GM12892 (cell line): ENCODE results near the gene MTTP.

Experiments
- POLR2A ChIP-seq: IDR thresholded peaks from 2 replicates; pipeline ENCODE4 v1.6.1; 2011; ENCODE audit warnings: low read depth, low read length, control low read depth
- POLR2AphosphoS5 ChIP-seq: IDR thresholded peaks from 2 replicates; pipeline ENCODE4 v1.6.1; 2011; ENCODE audit warnings: low read depth, low read length, control low read depth
- TAF1 ChIP-seq: IDR thresholded peaks from 2 replicates; pipeline ENCODE4 v1.6.1; 2011; ENCODE audit warnings: low read depth, mild to moderate bottlenecking, control low read depth, low read length, borderline replicate concordance

DNA sequence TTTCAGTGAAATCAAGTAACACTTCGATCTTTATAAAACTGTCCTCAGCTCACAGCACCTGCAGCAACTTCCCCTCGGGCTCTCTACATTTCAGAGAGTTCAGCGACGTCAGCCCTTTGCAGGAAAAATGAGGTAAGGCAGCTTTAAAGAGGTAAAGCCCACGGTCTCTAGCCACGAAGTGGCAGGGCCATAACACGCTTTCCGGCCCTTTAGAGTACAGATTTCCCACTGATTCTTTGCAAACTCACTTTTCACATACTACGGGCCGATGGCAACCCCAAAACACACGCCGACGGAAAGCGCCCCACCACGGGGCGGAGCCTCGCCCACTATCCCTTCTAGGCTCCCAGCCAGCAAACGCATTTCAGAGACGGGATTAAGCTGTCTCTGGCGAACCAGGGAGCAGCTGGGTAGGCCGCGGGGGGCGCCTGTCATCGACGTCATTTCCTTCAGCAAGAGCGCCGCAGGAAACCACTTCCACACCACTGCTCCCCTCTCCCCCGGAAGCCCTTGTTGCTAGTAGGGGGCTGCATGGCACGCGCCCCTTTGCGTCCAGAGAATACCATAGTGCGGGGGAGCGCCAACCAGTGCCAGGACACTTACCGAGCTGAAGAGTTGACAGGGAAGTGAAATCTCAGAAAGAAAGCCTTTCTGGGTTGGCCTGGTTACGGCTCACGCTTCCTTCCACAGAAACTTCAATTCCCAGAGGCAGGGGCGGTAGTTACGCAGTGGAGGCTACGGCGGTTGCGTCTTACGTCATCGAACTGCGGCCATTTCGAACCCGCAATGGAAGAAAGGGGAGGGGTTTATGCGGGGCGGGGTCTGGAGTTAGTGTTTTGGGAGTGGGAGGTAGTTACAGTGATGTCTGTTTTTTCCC lies 11.1 kb upstream of the MTTP start, which contains the start of gene TRMT10A:
- TF ChIP-seq POLR2A (peak; percentile 75), TAF1 (0 out of 2 replicates have a peak, but pooled peaks have one; percentile 36), POLR2AphosphoS5 (peak; percentile 76; the same call in 1 of the 2 replicates)
